ENCODE results near the gene METTL3.

DNA sequence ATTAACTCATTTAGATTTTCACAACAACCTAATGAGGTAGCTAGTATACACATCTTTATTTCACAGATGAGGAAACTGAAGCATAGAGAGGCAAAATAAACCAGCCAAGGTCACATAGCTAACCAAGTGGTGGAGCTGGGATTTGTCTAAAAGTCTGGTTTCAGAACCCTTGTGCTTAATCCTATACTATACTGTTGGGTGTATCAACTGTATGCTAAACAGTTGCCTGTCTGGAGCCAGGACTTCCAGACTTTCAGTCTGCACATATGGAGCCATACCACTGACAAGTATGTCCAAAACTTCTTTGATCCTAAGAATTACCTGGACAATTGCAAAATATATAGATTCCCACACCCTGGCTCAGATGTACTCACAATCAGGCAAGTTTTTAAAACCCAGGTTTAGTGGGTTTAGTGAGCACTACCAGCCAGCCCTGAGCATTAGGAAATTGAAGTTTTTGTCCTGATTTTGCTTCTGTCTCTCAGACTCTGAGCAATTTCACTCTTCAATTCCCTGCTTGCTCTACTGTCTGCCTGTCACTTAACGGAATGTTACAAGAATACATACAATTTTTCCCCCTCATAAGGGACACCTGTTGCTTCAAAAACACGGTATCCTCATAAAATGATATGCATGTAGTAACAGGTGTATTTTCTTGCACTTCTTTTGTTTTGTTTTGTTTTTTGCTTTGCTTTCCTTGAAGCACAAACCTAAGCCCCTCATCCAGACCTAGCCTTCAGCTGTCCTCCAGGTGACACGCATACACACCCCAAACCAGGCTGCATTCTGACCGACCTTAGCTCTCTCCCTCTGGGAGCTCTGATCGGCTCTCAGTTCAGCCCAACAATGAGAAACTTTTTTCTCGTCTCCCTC lies 24.6 kb upstream of the METTL3 start:
- TF ChIP-seq POLR2A (IDR thresholded peaks at IDR 0.05; ENCODE audit: low read depth, low read length) (no peak), POLR2AphosphoS5 (IDR thresholded peaks at IDR 0.05; ENCODE audit: low read depth, low read length) (no peak), TAF1 (IDR thresholded peaks at IDR 0.05; ENCODE audit: low read depth, low read length) (no peak), POU2F2 (IDR thresholded peaks at IDR 0.05; ENCODE audit: low read depth, low read length) (no peak), SPI1 (IDR thresholded peaks at IDR 0.05; ENCODE audit: low read depth, low read length) (no peak)
